Hepatocyte (in vitro differentiated cells): Measurements from ENCODE around the gene NECAB2. TPM values are rescaled to one million over a fixed set of nuclear protein-coding genes. Genes with fewer than 3 reads are reported as not detected.

Experiments
- DNase-seq: peaks from one replicate; pipeline ENCODE4 v3.0.0-alpha.2; 2016; ENCODE audit warnings: low spot score
- H2AFZ ChIP-seq: fragments of 200-600 bp; sonication (generic); 2 replicates; pipeline ENCODE4 v1.6.0; 2016; ENCODE audit warnings: antibody characterized with exemption, mild to moderate bottlenecking
- H3K27ac ChIP-seq: fragments of 200-600 bp; sonication (generic); 2 replicates; pipeline ENCODE4 v1.5.1; 2016; ENCODE audit warnings: mild to moderate bottlenecking
- H3K27me3 ChIP-seq: fragments of 200-600 bp; sonication (generic); 2 replicates; pipeline ENCODE4 v1.6.1; 2016
- H3K36me3 ChIP-seq: fragments of 200-600 bp; sonication (generic); replicated peaks from 2 replicates; pipeline ENCODE4 v1.5.1; 2016; ENCODE audit warnings: low read depth; ENCODE audit not compliant: insufficient read depth
- H3K4me1 ChIP-seq: fragments of 200-600 bp; sonication (generic); 2 replicates; pipeline ENCODE4 v1.5.1; 2016; ENCODE audit warnings: mild to moderate bottlenecking, moderate library complexity; ENCODE audit not compliant: insufficient read depth
- H3K4me2 ChIP-seq: fragments of 200-600 bp; sonication (generic); 2 replicates; pipeline ENCODE4 v1.6.0; 2016
- H3K4me3 ChIP-seq: fragments of 200-600 bp; sonication (generic); 2 replicates; pipeline ENCODE4 v1.5.1; 2016; ENCODE audit warnings: mild to moderate bottlenecking
- H3K79me2 ChIP-seq: fragments of 200-600 bp; sonication (generic); 2 replicates; pipeline ENCODE4 v1.6.0; 2017; ENCODE audit warnings: mild to moderate bottlenecking
- H3K9me2 ChIP-seq: fragments of 200-600 bp; sonication (generic); replicated peaks from 2 replicates; pipeline ENCODE4 v1.6.0; 2017; ENCODE audit warnings: mild to moderate bottlenecking; ENCODE audit not compliant: insufficient read depth
- H3K9me3 ChIP-seq: fragments of 200-600 bp; sonication (generic); 2 replicates; pipeline ENCODE4 v1.5.1; 2016; ENCODE audit warnings: low read depth, mild to moderate bottlenecking
- H4K20me1 ChIP-seq: fragments of 200-600 bp; sonication (generic); 2 replicates; pipeline ENCODE4 v1.6.0; 2016; ENCODE audit warnings: mild to moderate bottlenecking; ENCODE audit not compliant: insufficient read depth, poor library complexity, severe bottlenecking
- EZH2 ChIP-seq: fragments of 200-600 bp; sonication (generic); IDR thresholded peaks from 2 replicates; pipeline ENCODE4 v1.6.1; 2016; ENCODE audit warnings: antibody characterized with exemption, mild to moderate bottlenecking, borderline replicate concordance
- EZH2phosphoT487 ChIP-seq: fragments of 200-600 bp; sonication (generic); IDR thresholded peaks from one replicate; pipeline ENCODE4 v1.6.1; 2018; ENCODE audit warnings: antibody characterized with exemption, mild to moderate bottlenecking, low read depth, moderate library complexity; ENCODE audit not compliant: unreplicated experiment, severe bottlenecking
- WGBS: methylation state at CpG from one replicate; pipeline ENCODE4 v1.1.6; 2016; ENCODE audit warnings: low lambda C conversion rate; ENCODE audit errors: missing lambda C conversion rate; 5-methylcytosine and 5-hydroxymethylcytosine counted together
- polyA plus RNA-seq: library from polyadenylated mRNA; unstranded; fragments of >200 nt; fragmentation: Nextera tagmentation; extraction: Ambion mirVana; gene quantifications from 2 replicates; pipeline ENCODE4 v1.2.1, GENCODE V29; 2016
- total RNA-seq: library from RNA; depleted of rRNA; stranded (reverse); fragments of >200 nt; gene quantifications from 2 replicates; pipeline ENCODE4 v1.2.3, GENCODE V29; 2014
- TF ChIP-seq, protein P1 (sequence below): fragments of 200-600 bp; sonication (generic); IDR thresholded peaks from 2 replicates; pipeline ENCODE4 v1.5.1; 2016; ENCODE audit warnings: antibody characterized with exemption, mild to moderate bottlenecking; ENCODE audit not compliant: poor library complexity

Gene NECAB2
- total and polyA plus RNA-seq, 2 experiments from 2014 or later = 1.1 TPM; not detected in 1

- no peak overlapping the region for H3K4me2 ChIP-seq
- 89% methylated on average over 22 of the region's 22 CpGs for WGBS
- no peaks in the 10 kb centered on the region for H3K36me3 ChIP-seq
- no peaks in the 10 kb centered on the region for H3K4me1 ChIP-seq
- H2AFZ ChIP-seq = no peak overlapping the region
- no peaks in the 10 kb centered on the region for H3K27me3 ChIP-seq
- no peaks in the 10 kb centered on the region for H4K20me1 ChIP-seq
- no peaks in the 10 kb centered on the region for H3K79me2 ChIP-seq
- H3K27ac ChIP-seq = no peak overlapping the region
- no peak for TF ChIP-seq EZH2phosphoT487
- TF ChIP-seq, protein P1, sequence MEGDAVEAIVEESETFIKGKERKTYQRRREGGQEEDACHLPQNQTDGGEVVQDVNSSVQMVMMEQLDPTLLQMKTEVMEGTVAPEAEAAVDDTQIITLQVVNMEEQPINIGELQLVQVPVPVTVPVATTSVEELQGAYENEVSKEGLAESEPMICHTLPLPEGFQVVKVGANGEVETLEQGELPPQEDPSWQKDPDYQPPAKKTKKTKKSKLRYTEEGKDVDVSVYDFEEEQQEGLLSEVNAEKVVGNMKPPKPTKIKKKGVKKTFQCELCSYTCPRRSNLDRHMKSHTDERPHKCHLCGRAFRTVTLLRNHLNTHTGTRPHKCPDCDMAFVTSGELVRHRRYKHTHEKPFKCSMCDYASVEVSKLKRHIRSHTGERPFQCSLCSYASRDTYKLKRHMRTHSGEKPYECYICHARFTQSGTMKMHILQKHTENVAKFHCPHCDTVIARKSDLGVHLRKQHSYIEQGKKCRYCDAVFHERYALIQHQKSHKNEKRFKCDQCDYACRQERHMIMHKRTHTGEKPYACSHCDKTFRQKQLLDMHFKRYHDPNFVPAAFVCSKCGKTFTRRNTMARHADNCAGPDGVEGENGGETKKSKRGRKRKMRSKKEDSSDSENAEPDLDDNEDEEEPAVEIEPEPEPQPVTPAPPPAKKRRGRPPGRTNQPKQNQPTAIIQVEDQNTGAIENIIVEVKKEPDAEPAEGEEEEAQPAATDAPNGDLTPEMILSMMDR = no peak
- no peak for TF ChIP-seq EZH2
- H3K9me2 ChIP-seq = no peaks in the 10 kb centered on the region
- no peak overlapping the region for H3K4me3 ChIP-seq
- no peaks in the 10 kb centered on the region for H3K9me3 ChIP-seq
- DNase-seq = no peak
Observed at GRCh38 chr16:83963277-83964119, 4.5 kb upstream of the NECAB2 start.

- Histone ChIP-seq H2AFZ (no peak overlapping the region), H3K36me3 (no peaks in the 10 kb centered on the region), H3K4me3 (no peak overlapping the region), H3K27ac (no peak overlapping the region), H3K79me2 (no peaks in the 10 kb centered on the region), H3K4me2 (no peak overlapping the region), H3K9me2 (no peaks in the 10 kb centered on the region), H3K27me3 (peaks cover 10% of the 10 kb centered on the region), H3K9me3 (no peaks in the 10 kb centered on the region), H4K20me1 (no peaks in the 10 kb centered on the region), H3K4me1 (no peaks in the 10 kb centered on the region)
- TF ChIP-seq EZH2phosphoT487 = no peak
- no peak for TF ChIP-seq EZH2
- TF ChIP-seq, protein P1 = no peak
- no peak for DNase-seq
- 94% methylated on average over 21 of the region's 26 CpGs for WGBS
Observed at GRCh38 chr16:83964684-83965443, 3.2 kb upstream of the NECAB2 start.

DNA sequence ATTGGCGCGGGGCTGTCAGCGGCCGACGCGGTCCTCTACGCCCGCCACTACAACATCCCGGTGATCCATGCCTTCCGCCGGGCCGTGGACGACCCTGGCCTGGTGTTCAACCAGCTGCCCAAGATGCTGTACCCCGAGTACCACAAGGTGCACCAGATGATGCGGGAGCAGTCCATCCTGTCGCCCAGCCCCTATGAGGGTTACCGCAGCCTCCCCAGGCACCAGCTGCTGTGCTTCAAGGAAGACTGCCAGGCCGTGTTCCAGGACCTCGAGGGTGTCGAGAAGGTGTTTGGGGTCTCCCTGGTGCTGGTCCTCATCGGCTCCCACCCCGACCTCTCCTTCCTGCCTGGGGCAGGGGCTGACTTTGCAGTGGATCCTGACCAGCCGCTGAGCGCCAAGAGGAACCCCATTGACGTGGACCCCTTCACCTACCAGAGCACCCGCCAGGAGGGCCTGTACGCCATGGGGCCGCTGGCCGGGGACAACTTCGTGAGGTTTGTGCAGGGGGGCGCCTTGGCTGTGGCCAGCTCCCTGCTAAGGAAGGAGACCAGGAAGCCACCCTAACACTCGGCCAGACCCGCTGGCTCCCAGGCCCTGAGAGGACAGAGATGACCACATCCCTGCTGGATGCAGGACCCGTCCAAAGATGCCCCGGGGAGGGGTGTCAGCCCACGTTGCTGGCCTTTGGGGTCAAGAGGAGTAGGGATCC lies 2.4 kb upstream of the NECAB2 start:
- H3K27me3 ChIP-seq = peaks cover 10% of the 10 kb centered on the region
- H3K4me3 ChIP-seq = no peak overlapping the region
- no peaks in the 10 kb centered on the region for H4K20me1 ChIP-seq
- TF ChIP-seq EZH2 (no peak), EZH2phosphoT487 (no peak)
- TF ChIP-seq, protein P1 = no peak
- H3K9me3 ChIP-seq = no peaks in the 10 kb centered on the region
- no peaks in the 10 kb centered on the region for H3K9me2 ChIP-seq
- H2AFZ ChIP-seq = no peak overlapping the region
- no peak overlapping the region for H3K4me2 ChIP-seq
- H3K4me1 ChIP-seq = no peaks in the 10 kb centered on the region
- 94% methylated on average over 33 of the region's 36 CpGs for WGBS
- H3K27ac ChIP-seq = no peak overlapping the region
- H3K36me3 ChIP-seq = no peaks in the 10 kb centered on the region
- no peaks in the 10 kb centered on the region for H3K79me2 ChIP-seq
- no peak for DNase-seq
